ENCODE results near the gene UFD1. TPM values are rescaled to one million over a fixed set of nuclear protein-coding genes. Genes with fewer than 3 reads are reported as not detected.
A peak's percentile ranks its signal among the peaks of the same experiment; 100 is the strongest.

Gene UFD1
- total RNA-seq, 1 experiment from 2014 or later = 57.9 TPM

- TF ChIP-seq ZBTB21 (CRISPR knock-in tag; IDR thresholded peaks at IDR 0.05; ENCODE audit: borderline replicate concordance) = no peak
- TF ChIP-seq NFATC4 (CRISPR knock-in tag; IDR thresholded peaks at IDR 0.05) = no peak
- TF ChIP-seq, protein P1, sequence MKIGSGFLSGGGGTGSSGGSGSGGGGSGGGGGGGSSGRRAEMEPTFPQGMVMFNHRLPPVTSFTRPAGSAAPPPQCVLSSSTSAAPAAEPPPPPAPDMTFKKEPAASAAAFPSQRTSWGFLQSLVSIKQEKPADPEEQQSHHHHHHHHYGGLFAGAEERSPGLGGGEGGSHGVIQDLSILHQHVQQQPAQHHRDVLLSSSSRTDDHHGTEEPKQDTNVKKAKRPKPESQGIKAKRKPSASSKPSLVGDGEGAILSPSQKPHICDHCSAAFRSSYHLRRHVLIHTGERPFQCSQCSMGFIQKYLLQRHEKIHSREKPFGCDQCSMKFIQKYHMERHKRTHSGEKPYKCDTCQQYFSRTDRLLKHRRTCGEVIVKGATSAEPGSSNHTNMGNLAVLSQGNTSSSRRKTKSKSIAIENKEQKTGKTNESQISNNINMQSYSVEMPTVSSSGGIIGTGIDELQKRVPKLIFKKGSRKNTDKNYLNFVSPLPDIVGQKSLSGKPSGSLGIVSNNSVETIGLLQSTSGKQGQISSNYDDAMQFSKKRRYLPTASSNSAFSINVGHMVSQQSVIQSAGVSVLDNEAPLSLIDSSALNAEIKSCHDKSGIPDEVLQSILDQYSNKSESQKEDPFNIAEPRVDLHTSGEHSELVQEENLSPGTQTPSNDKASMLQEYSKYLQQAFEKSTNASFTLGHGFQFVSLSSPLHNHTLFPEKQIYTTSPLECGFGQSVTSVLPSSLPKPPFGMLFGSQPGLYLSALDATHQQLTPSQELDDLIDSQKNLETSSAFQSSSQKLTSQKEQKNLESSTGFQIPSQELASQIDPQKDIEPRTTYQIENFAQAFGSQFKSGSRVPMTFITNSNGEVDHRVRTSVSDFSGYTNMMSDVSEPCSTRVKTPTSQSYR (CRISPR knock-in tag; IDR thresholded peaks at IDR 0.05) = no peak
- no peak for TF ChIP-seq TCF7 (CRISPR knock-in tag; IDR thresholded peaks at IDR 0.05; ENCODE audit: low read depth)
- TF ChIP-seq SOX15 (CRISPR knock-in tag; IDR thresholded peaks at IDR 0.05) = no peak
- ATAC-seq = no peak
- Mint-ChIP-seq H3K4me3 (no peak overlapping the region), H3K36me3 (peaks cover 17% of the 10 kb centered on the region), H3K4me1 (peaks cover 14% of the 10 kb centered on the region; the same call in 1 of the 2 replicates), H3K27me3 (ENCODE audit: low read depth) (no peaks in the 10 kb centered on the region), H3K9me3 (peaks cover 3% of the 10 kb centered on the region), H3K27ac (peak overlapping the region; percentile 46; the same call in 1 of the 2 replicates)
- DNase-seq (ENCODE audit: low spot score) = no peak
- ChIA-PET CTCF (no interaction called here), POLR2A (no interaction called here)
These were observed 66.1 kb downstream of the UFD1 start for GRCh38 chr22:19412923-19413322.

- ATAC-seq (no peak), DNase-seq (ENCODE audit: low spot score) (no peak)
- Mint-ChIP-seq H3K36me3 (peaks cover 18% of the 10 kb centered on the region), H3K9me3 (no peaks in the 10 kb centered on the region), H3K4me3 (no peak overlapping the region), H3K27me3 (ENCODE audit: low read depth) (no peaks in the 10 kb centered on the region), H3K27ac (no peak overlapping the region; the same call in none of the 2 replicates), H3K4me1 (peaks cover 14% of the 10 kb centered on the region; the same call in 1 of the 2 replicates)
- CTCF ChIA-PET = no interaction called here
- POLR2A ChIA-PET = no interaction called here
- TF ChIP-seq, protein P2, sequence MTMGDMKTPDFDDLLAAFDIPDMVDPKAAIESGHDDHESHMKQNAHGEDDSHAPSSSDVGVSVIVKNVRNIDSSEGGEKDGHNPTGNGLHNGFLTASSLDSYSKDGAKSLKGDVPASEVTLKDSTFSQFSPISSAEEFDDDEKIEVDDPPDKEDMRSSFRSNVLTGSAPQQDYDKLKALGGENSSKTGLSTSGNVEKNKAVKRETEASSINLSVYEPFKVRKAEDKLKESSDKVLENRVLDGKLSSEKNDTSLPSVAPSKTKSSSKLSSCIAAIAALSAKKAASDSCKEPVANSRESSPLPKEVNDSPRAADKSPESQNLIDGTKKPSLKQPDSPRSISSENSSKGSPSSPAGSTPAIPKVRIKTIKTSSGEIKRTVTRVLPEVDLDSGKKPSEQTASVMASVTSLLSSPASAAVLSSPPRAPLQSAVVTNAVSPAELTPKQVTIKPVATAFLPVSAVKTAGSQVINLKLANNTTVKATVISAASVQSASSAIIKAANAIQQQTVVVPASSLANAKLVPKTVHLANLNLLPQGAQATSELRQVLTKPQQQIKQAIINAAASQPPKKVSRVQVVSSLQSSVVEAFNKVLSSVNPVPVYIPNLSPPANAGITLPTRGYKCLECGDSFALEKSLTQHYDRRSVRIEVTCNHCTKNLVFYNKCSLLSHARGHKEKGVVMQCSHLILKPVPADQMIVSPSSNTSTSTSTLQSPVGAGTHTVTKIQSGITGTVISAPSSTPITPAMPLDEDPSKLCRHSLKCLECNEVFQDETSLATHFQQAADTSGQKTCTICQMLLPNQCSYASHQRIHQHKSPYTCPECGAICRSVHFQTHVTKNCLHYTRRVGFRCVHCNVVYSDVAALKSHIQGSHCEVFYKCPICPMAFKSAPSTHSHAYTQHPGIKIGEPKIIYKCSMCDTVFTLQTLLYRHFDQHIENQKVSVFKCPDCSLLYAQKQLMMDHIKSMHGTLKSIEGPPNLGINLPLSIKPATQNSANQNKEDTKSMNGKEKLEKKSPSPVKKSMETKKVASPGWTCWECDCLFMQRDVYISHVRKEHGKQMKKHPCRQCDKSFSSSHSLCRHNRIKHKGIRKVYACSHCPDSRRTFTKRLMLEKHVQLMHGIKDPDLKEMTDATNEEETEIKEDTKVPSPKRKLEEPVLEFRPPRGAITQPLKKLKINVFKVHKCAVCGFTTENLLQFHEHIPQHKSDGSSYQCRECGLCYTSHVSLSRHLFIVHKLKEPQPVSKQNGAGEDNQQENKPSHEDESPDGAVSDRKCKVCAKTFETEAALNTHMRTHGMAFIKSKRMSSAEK (CRISPR knock-in tag; IDR thresholded peaks at IDR 0.05; ENCODE audit: borderline replicate concordance) = no peak
- TF ChIP-seq HMGA2 (CRISPR knock-in tag; IDR thresholded peaks at IDR 0.05) (no peak), HMGXB4 (CRISPR knock-in tag; IDR thresholded peaks at IDR 0.05) (no peak), ZMAT4 (CRISPR knock-in tag; IDR thresholded peaks at IDR 0.05) (no peak), USF1 (CRISPR knock-in tag; IDR thresholded peaks at IDR 0.05) (no peak), NFYB (CRISPR knock-in tag; conservative IDR thresholded peaks at IDR 0.05; ENCODE audit: low read depth) (no peak), NR3C1 (CRISPR knock-in tag; conservative IDR thresholded peaks at IDR 0.05; ENCODE audit: low read depth) (no peak), FOXJ3 (CRISPR knock-in tag; IDR thresholded peaks at IDR 0.05; ENCODE audit: borderline replicate concordance) (no peak), E2F4 (CRISPR knock-in tag; IDR thresholded peaks at IDR 0.05; ENCODE audit: borderline replicate concordance, low read depth) (no peak), PRDM15 (CRISPR knock-in tag; IDR thresholded peaks at IDR 0.05) (no peak), CREM (CRISPR knock-in tag; IDR thresholded peaks at IDR 0.05) (no peak), E2F5 (CRISPR knock-in tag; IDR thresholded peaks at IDR 0.05) (no peak), MYBL2 (CRISPR knock-in tag; IDR thresholded peaks at IDR 0.05) (no peak), NFE2L1 (CRISPR knock-in tag; IDR thresholded peaks at IDR 0.05) (no peak), CREB1 (CRISPR knock-in tag; IDR thresholded peaks at IDR 0.05) (no peak)
These were observed 66.5 kb downstream of the UFD1 start for GRCh38 chr22:19412478-19412877.
